T-cell (primary cell): ENCODE results near the gene KCTD3. TPM values are rescaled to one million over a fixed set of nuclear protein-coding genes. Genes with fewer than 3 reads are reported as not detected.

ENCODE experiments used
- ATAC-seq, 4 experiments: fragments of 200-7000 bp in 3 of 4; fragments of 150-1000 bp in 1 of 4; cut with Tn5 transposase; replicated peaks in 1 of 4; 1 replicate in 3 of 4; 2 replicates in 1 of 4; pipeline ENCODE4 v1.10.0; 2021; ENCODE audit warnings: moderate library complexity in 3 of 4, mild to moderate bottlenecking in 2 of 4, moderate number of reproducible peaks in 1 of 4
- CTCF ChIA-PET, 2 donors: fragments of 300-600 bp; sonication (Branson Sonifier 250); formaldehyde crosslinking; loops; one replicate each; lab custom pipeline; 2022; ENCODE audit warnings: antibody characterized with exemption in 2 of 2; lab: Charles Lee
- POLR2A ChIA-PET, 2 donors: fragments of 300-600 bp; sonication (Branson Sonifier 250); formaldehyde crosslinking; loops; one replicate each; lab custom pipeline; 2022; ENCODE audit warnings: antibody characterized with exemption in 2 of 2; lab: Charles Lee
- DNase-seq, 35 experiments: peaks; one replicate each; pipeline versions ENCODE4 v3.0.0 to v3.0.0-alpha.2; 2013 to 2023
- H3K27ac ChIP-seq: one replicate; pipeline ENCODE4 v1.5.1; 2013; ENCODE audit warnings: low read length
- H3K27me3 ChIP-seq, 2 experiments: replicated peaks in 1 of 2; 1 replicate in 1 of 2; 2 replicates in 1 of 2; pipeline versions ENCODE4 v1.6.1 to v1.7.0; 2013; ENCODE audit warnings: low read length in 1 of 2, mixed read lengths in 1 of 2; ENCODE audit not compliant: control insufficient read depth in 2 of 2, insufficient read depth in 2 of 2; ENCODE audit errors: extremely low read depth in 1 of 2
- H3K36me3 ChIP-seq, 2 donors: 1 replicate in 1 of 2; 2 replicates in 1 of 2; pipeline versions ENCODE4 v1.6.1 to v1.7.0; 2013; ENCODE audit warnings: low read length in 1 of 2; ENCODE audit not compliant: control insufficient read depth in 2 of 2, insufficient read depth in 1 of 2; ENCODE audit errors: extremely low read depth in 1 of 2
- H3K4me1 ChIP-seq, 2 experiments: 1 replicate in 1 of 2; 2 replicates in 1 of 2; pipeline versions ENCODE4 v1.6.1 to v1.7.0; 2013; ENCODE audit warnings: low read length in 2 of 2, mixed read lengths in 1 of 2; ENCODE audit not compliant: insufficient read depth in 2 of 2, control insufficient read depth in 1 of 2; ENCODE audit errors: extremely low read depth in 1 of 2
- H3K4me3 ChIP-seq, 2 donors: 1 replicate in 1 of 2; 2 replicates in 1 of 2; pipeline versions ENCODE4 v1.5.1 to v1.7.0; 2013; ENCODE audit warnings: mild to moderate bottlenecking in 2 of 2, low read length in 1 of 2, moderate library complexity in 1 of 2; ENCODE audit not compliant: control insufficient read depth in 1 of 2; ENCODE audit errors: extremely low read depth in 1 of 2
- H3K9me3 ChIP-seq: 2 replicates; pipeline ENCODE4 v1.7.0; 2013
- H3K27ac Mint-ChIP-seq, 2 donors: one replicate each; pipeline ENCODE4 v1.8.0; 2020 to 2021; ENCODE audit warnings: mild to moderate bottlenecking in 2 of 2, mixed read lengths in 2 of 2
- H3K27me3 Mint-ChIP-seq, 2 donors: one replicate each; pipeline ENCODE4 v1.8.0; 2021 to 2022; ENCODE audit warnings: mixed read lengths in 2 of 2
- H3K36me3 Mint-ChIP-seq: one replicate; pipeline ENCODE4 v1.8.0; 2021; ENCODE audit warnings: mixed read lengths
- H3K4me1 Mint-ChIP-seq, 3 donors: one replicate each; pipeline ENCODE4 v1.8.0; 2020 to 2022; ENCODE audit warnings: mixed read lengths in 3 of 3, mild to moderate bottlenecking in 1 of 3
- H3K4me3 Mint-ChIP-seq, 3 donors: one replicate each; pipeline ENCODE4 v1.8.0; 2020 to 2022; ENCODE audit warnings: mild to moderate bottlenecking in 3 of 3, mixed read lengths in 3 of 3, moderate library complexity in 3 of 3
- H3K9me3 Mint-ChIP-seq, 3 donors: one replicate each; pipeline ENCODE4 v1.8.0; 2020 to 2022; ENCODE audit warnings: mixed read lengths in 3 of 3
- WGBS: methylation state at CpG from one replicate; pipeline ENCODE4 v1.1.5; 2013; ENCODE audit warnings: missing lambda C conversion rate; ENCODE audit not compliant: insufficient coverage; 5-methylcytosine and 5-hydroxymethylcytosine counted together
- total RNA-seq, 35 experiments: library from RNA in 6 of 35; stranded (reverse) in 6 of 35; fragments of 120-200 nt in 1 of 35; gene quantifications; one replicate each; pipeline versions ENCODE4 v1.2.1 to v1.2.4 and lab custom pipeline; 2013 to 2026

Gene KCTD3
- total RNA-seq, 5 donors from 2014 or later (not counting 1 experiment from before 2014, with no cell fraction given) = 1.9 to 4.2 (median 3.6) TPM

DNA sequence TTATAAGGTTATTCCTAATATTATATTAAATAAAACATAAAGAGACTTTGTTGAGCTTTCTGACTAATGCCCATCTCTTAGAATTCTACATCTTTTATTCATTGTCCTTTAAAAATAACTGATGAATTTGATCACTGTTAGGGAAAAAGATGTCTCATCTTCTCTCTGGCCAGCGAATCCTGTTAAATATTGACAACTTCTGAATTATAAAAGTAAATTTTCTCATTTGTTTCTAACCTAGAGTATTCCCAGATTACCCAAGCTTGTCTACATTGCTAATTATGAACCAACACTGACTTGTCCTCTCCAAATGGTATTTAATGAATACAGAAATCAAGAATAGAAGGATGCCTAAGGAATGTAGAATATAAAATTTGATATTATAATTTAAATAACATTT is 24.8 kb upstream of the KCTD3 start:
- no CpG with 5 or more reads among the region's 1 CpG for WGBS
- Mint-ChIP-seq H3K4me1 (peaks cover 0 to 5% (median 0%) of the 10 kb centered on the region in 3 donors), H3K27ac (no peak overlapping the region), H3K36me3 (no peaks in the 10 kb centered on the region), H3K9me3 (peaks cover 0 to 7% (median 0%) of the 10 kb centered on the region in 3 donors), H3K4me3 (no peak overlapping the region), H3K27me3 (peaks cover 0 to 15% of the 10 kb centered on the region in 2 donors)
- Histone ChIP-seq H3K4me3 (no peak overlapping the region), H3K27me3 (no peaks in the 10 kb centered on the region), H3K27ac (no peak overlapping the region), H3K4me1 (no peaks in the 10 kb centered on the region), H3K36me3 (no peaks in the 10 kb centered on the region), H3K9me3 (no peaks in the 10 kb centered on the region)
- no peak for DNase-seq
- ChIA-PET POLR2A (no interaction called here), CTCF (no interaction called here)
- no peak for ATAC-seq

DNA sequence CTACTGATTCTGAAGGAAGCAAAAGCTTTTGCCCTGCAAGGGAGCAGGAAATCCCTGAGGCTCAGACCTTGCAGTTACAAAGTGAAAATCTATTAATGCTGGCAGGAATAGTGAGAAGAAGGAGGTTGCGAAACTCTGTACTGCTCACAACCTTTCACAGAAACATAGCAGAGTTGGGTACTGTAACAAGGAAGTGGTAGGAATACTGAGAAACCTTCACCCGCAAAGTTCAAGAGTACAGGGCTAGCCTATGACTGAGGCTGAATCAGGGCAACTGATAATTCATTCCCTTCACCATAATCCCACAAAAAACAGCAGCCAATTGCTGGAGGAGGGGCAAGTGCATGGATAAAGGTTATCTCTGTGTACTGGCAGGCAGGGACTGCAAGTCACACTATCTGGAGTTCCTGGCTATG is 23.9 kb upstream of the KCTD3 start:
- CTCF ChIA-PET = no interaction called here
- Histone ChIP-seq H3K27ac (no peak overlapping the region), H3K4me3 (no peak overlapping the region), H3K4me1 (no peaks in the 10 kb centered on the region), H3K36me3 (no peaks in the 10 kb centered on the region), H3K27me3 (no peaks in the 10 kb centered on the region), H3K9me3 (no peaks in the 10 kb centered on the region)
- Mint-ChIP-seq H3K27me3 (peaks cover 0 to 15% of the 10 kb centered on the region in 2 donors), H3K4me3 (no peak overlapping the region), H3K4me1 (peaks cover 0 to 5% (median 0%) of the 10 kb centered on the region in 3 donors), H3K27ac (no peak overlapping the region), H3K9me3 (peaks cover 0 to 7% (median 0%) of the 10 kb centered on the region in 3 donors), H3K36me3 (no peaks in the 10 kb centered on the region)
- DNase-seq (no peak), ATAC-seq (no peak)
- no CpG with 5 or more reads among the region's 2 CpGs for WGBS
- POLR2A ChIA-PET = no interaction called here

DNA sequence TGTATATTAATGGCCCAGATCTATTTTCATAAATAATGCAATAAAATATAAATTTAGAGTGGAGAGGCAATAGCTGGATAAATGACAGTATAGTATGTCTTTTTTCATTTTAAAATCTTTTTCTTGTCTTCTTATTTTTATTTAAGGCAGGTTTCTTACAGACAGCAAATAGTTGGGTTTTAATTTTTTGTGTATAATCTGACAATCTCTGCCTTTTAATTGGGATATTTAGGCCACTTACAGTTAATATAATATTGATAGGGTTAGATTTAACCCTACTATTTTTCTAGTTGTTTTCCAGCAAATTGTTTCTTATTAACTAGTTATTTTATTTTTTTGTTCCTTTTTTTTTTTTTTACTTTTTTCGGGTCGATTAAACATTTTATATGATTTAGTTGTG is 23.3 kb upstream of the KCTD3 start:
- no peak overlapping the region for H3K4me3 ChIP-seq
- no peak overlapping the region for H3K27ac ChIP-seq
- ATAC-seq (no peak), DNase-seq (no peak)
- no CpG with 5 or more reads among the region's 2 CpGs for WGBS
- POLR2A ChIA-PET = no interaction called here
- Mint-ChIP-seq H3K9me3 (peaks cover 0 to 7% (median 0%) of the 10 kb centered on the region in 3 donors), H3K27ac (no peak overlapping the region), H3K27me3 (peaks cover 0 to 15% of the 10 kb centered on the region in 2 donors), H3K4me3 (no peak overlapping the region), H3K4me1 (peaks cover 0 to 5% (median 0%) of the 10 kb centered on the region in 3 donors), H3K36me3 (no peaks in the 10 kb centered on the region)
- no peaks in the 10 kb centered on the region for H3K9me3 ChIP-seq
- H3K4me1 ChIP-seq = no peaks in the 10 kb centered on the region
- no peaks in the 10 kb centered on the region for H3K36me3 ChIP-seq
- no peaks in the 10 kb centered on the region for H3K27me3 ChIP-seq
- CTCF ChIA-PET = no interaction called here

DNA sequence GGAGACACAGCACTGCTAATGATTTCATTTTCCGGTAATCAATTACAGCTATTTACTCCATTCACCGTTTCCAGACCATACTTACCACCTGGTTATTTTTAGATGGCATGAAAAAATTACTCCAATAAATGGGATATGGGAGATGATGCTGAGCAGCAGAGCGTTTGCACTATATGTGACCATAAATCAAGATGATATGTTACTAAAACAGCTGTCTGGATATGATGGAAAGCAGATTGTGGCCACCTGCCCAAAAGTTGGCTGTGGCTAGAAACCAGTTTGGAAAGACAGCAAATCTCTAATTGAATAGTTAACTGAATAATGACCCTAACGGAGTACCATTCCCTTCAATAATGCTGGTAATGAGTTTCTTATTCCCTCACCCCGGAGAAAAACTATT is 22.5 kb upstream of the KCTD3 start:
- DNase-seq (no peak), ATAC-seq (no peak)
- no peak overlapping the region for H3K4me3 ChIP-seq
- CTCF ChIA-PET = no interaction called here
- POLR2A ChIA-PET = no interaction called here
- no peaks in the 10 kb centered on the region for H3K36me3 ChIP-seq
- Mint-ChIP-seq H3K4me1 (peaks cover 0 to 5% (median 0%) of the 10 kb centered on the region in 3 donors), H3K9me3 (peaks cover 0 to 7% (median 0%) of the 10 kb centered on the region in 3 donors), H3K27ac (no peak overlapping the region), H3K4me3 (no peak overlapping the region), H3K27me3 (peaks cover 0 to 15% of the 10 kb centered on the region in 2 donors), H3K36me3 (no peaks in the 10 kb centered on the region)
- no peak overlapping the region for H3K27ac ChIP-seq
- no peaks in the 10 kb centered on the region for H3K9me3 ChIP-seq
- no peaks in the 10 kb centered on the region for H3K4me1 ChIP-seq
- no CpG with 5 or more reads among the region's 5 CpGs for WGBS
- H3K27me3 ChIP-seq = no peaks in the 10 kb centered on the region

DNA sequence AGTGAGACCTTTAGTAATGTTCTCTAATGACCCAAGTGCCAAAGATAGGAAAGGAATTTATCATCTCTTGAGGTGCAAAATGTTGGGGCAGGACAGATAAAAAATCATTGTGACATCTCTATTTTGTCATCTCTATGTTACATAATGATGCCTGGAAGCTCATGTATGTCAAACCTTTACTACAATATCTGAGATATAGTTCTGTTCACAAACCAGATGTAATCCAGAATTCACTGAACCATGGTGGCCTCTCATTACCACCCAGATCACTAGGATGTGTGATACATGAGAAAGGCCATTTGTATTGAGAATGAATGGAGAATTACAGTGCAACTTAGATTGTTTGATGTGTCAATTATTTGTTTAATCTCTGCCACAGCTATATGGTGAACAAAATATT is 22.0 kb upstream of the KCTD3 start:
- Mint-ChIP-seq H3K36me3 (no peaks in the 10 kb centered on the region), H3K9me3 (peaks cover 0 to 7% (median 0%) of the 10 kb centered on the region in 3 donors), H3K27me3 (peaks cover 0 to 12% of the 10 kb centered on the region in 2 donors), H3K4me1 (peaks cover 0 to 5% (median 0%) of the 10 kb centered on the region in 3 donors), H3K27ac (no peak overlapping the region), H3K4me3 (no peak overlapping the region)
- Histone ChIP-seq H3K4me3 (no peak overlapping the region), H3K27ac (no peak overlapping the region), H3K27me3 (no peaks in the 10 kb centered on the region), H3K36me3 (no peaks in the 10 kb centered on the region), H3K9me3 (no peaks in the 10 kb centered on the region), H3K4me1 (no peaks in the 10 kb centered on the region)
- POLR2A ChIA-PET = no interaction called here
- CTCF ChIA-PET = no interaction called here
- DNase-seq (no peak), ATAC-seq (no peak)

DNA sequence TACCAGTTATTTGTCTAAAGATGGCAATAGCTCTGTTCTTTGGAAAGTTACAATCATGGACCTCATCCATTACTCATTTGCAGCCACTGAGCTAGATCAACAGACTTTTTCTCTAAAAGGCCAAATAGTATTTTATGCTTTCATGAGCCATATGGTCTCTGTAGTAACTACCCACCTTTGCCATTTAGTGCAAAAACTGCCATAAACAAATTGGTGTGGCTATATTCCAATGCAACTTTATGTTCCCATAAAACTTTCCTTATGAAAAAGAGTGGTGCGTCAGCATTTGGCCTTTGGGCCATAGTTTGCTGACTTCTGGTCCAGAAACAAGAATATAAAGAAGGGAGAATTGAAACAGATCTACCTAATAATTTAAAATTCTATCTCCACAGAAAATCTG is 20.1 kb upstream of the KCTD3 start:
- POLR2A ChIA-PET = no interaction called here
- CTCF ChIA-PET = no interaction called here
- Mint-ChIP-seq H3K27ac (no peak overlapping the region), H3K4me3 (no peak overlapping the region), H3K36me3 (no peaks in the 10 kb centered on the region), H3K4me1 (peaks cover 0 to 5% (median 0%) of the 10 kb centered on the region in 3 donors), H3K9me3 (peaks cover 0 to 7% (median 0%) of the 10 kb centered on the region in 3 donors), H3K27me3 (peaks cover 0 to 4% of the 10 kb centered on the region in 2 donors)
- no peak for DNase-seq
- no CpG with 5 or more reads among the region's 1 CpG for WGBS
- ATAC-seq = no peak
- Histone ChIP-seq H3K27ac (no peak overlapping the region), H3K4me1 (no peaks in the 10 kb centered on the region), H3K27me3 (no peaks in the 10 kb centered on the region), H3K4me3 (no peak overlapping the region), H3K36me3 (no peaks in the 10 kb centered on the region), H3K9me3 (no peaks in the 10 kb centered on the region)

DNA sequence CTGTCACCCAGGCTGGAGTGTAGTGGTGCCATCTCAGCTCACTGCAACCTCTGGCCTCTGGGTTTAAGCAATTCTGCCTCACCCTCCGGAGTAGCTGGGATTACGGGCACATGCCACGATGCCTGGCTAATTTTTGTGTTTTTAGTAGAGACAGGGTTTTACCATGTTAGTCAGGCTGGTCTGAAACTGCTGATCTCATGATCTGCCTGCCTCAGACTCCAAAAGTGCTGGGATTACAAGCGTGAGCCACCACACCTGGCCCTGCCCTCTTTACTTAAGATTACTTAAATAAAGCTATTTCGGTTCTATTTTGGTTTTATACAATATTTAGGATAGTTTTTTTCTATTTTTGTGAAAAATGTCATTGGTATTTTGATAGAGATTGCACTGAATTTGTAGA is 15.3 kb upstream of the KCTD3 start:
- H3K36me3 ChIP-seq = no peaks in the 10 kb centered on the region
- no peak for ATAC-seq
- no peak overlapping the region for H3K27ac Mint-ChIP-seq
- H3K9me3 ChIP-seq = peaks cover 7% of the 10 kb centered on the region
- ChIA-PET CTCF (no interaction called here), POLR2A (interaction anchor here in 1 of 2 donors (0.6 kb wide), 1 partner anchor 16 kb away, joined by 3 read pairs; no protein-coding TSS in a partner anchor)
- DNase-seq = no peak
- 82% methylated on average over 3 of the region's 5 CpGs for WGBS
- no peak overlapping the region for H3K4me3 Mint-ChIP-seq
- no peaks in the 10 kb centered on the region for H3K4me1 Mint-ChIP-seq
- no peak overlapping the region for H3K4me3 ChIP-seq
- peaks cover 0 to 11% of the 10 kb centered on the region in 2 donors for H3K27me3 Mint-ChIP-seq
- H3K27ac ChIP-seq = no peak overlapping the region
- H3K4me1 ChIP-seq = no peaks in the 10 kb centered on the region
- H3K36me3 Mint-ChIP-seq = no peaks in the 10 kb centered on the region
- H3K9me3 Mint-ChIP-seq = peaks cover 11 to 15% (median 12%) of the 10 kb centered on the region in 3 donors
- peaks cover 0 to 2% of the 10 kb centered on the region in 2 experiments for H3K27me3 ChIP-seq
